CD4-positive, alpha-beta T cell treated with Interleukin-6 for 4 hours (primary cell): ENCODE measurements around the gene ANK3.

ENCODE experiments used
- DNase-seq: peaks from one replicate; pipeline ENCODE4 v3.0.0-alpha.2; 2020; ENCODE audit warnings: mixed read lengths

ANK3 gene

GRCh38 chr10:60389413-60390025 is at the start of gene ANK3:
TSS of gene ANK3 (minus strand) at chr10:60389875. CDS start at chr10:60389538, 337 bp downstream.
- DNase-seq = no peak

- DNase-seq = no peak
Measured at GRCh38 chr10:60434418-60435046, 44.9 kb upstream of the ANK3 start.

GRCh38 chr10:60433684-60434083 is 44.0 kb upstream of the ANK3 start:
- DNase-seq = no peak

- no peak for DNase-seq
Measured at GRCh38 chr10:60430836-60431597, 41.3 kb upstream of the ANK3 start.

- no peak for DNase-seq
Measured at GRCh38 chr10:60430017-60430416, 40.3 kb upstream of the ANK3 start.

- no peak for DNase-seq
Measured at GRCh38 chr10:60429084-60429849, 39.6 kb upstream of the ANK3 start.

- no peak for DNase-seq
Measured at GRCh38 chr10:60428387-60428737, 38.7 kb upstream of the ANK3 start.

- DNase-seq = no peak
Measured at GRCh38 chr10:60427709-60428386, 38.2 kb upstream of the ANK3 start.

- no peak for DNase-seq
Measured at GRCh38 chr10:60427148-60427547, 37.5 kb upstream of the ANK3 start.

- no peak for DNase-seq
Measured at GRCh38 chr10:60426425-60426824, 36.8 kb upstream of the ANK3 start.

- DNase-seq = no peak
Measured at GRCh38 chr10:60425392-60426110, 35.9 kb upstream of the ANK3 start.

- no peak for DNase-seq
Measured at GRCh38 chr10:60424971-60425370, 35.3 kb upstream of the ANK3 start.

GRCh38 chr10:60423920-60424319 is 34.2 kb upstream of the ANK3 start:
- DNase-seq = no peak

- DNase-seq = no peak
Measured at GRCh38 chr10:60422809-60423208, 33.1 kb upstream of the ANK3 start.

- no peak for DNase-seq
Measured at GRCh38 chr10:60420991-60421894, 31.6 kb upstream of the ANK3 start.

GRCh38 chr10:60419249-60419648 is 29.6 kb upstream of the ANK3 start:
- no peak for DNase-seq

- DNase-seq = no peak
Measured at GRCh38 chr10:60417901-60418300, 28.2 kb upstream of the ANK3 start.

- DNase-seq = no peak
Measured at GRCh38 chr10:60417024-60417423, 27.3 kb upstream of the ANK3 start.

- DNase-seq = no peak
Measured at GRCh38 chr10:60414877-60415585, 25.4 kb upstream of the ANK3 start.

- DNase-seq = no peak
Measured at GRCh38 chr10:60414111-60414510, 24.4 kb upstream of the ANK3 start.
